NOMO-1 treated with DMSO at 0.1 percent for 48 hours (cell line): ENCODE data around the gene FAM200B.

ENCODE experiments used
- DNase-seq: peaks from one replicate; lab custom pipeline; 2025; ENCODE audit not compliant: unreplicated experiment; lab: John Stamatoyannopoulos, UW

FAM200B gene

GRCh38 chr4:15668566-15669435, 12.8 kb upstream of the FAM200B start:
- no peak for DNase-seq

- no peak for DNase-seq
Measured at GRCh38 chr4:15670576-15670975, 11.1 kb upstream of the FAM200B start.

GRCh38 chr4:15672101-15672500, 9.5 kb upstream of the FAM200B start:
- DNase-seq, result no peak

GRCh38 chr4:15673337-15673736, 8.3 kb upstream of the FAM200B start:
- no peak for DNase-seq

GRCh38 chr4:15674046-15674445, 7.6 kb upstream of the FAM200B start:
- DNase-seq, result no peak

GRCh38 chr4:15674926-15675325, 6.7 kb upstream of the FAM200B start:
- DNase-seq, result peak; percentile 68

- peak; percentile 59 for DNase-seq
Measured at GRCh38 chr4:15675356-15675755, 6.3 kb upstream of the FAM200B start.

- no peak for DNase-seq
Measured at GRCh38 chr4:15676039-15676438, 5.6 kb upstream of the FAM200B start.

GRCh38 chr4:15676899-15677298, 4.7 kb upstream of the FAM200B start:
- DNase-seq, result no peak

- DNase-seq, result no peak
Measured at GRCh38 chr4:15677507-15677988, 4.1 kb upstream of the FAM200B start.

- DNase-seq, result no peak
Measured at GRCh38 chr4:15681067-15681371, 608 bp upstream of the FAM200B start.

GRCh38 chr4:15682242-15683142, 865 bp downstream of the FAM200B start:
- peak; percentile 55 for DNase-seq

- DNase-seq, result peak; percentile 69
Measured at GRCh38 chr4:15683143-15683495, 1.5 kb downstream of the FAM200B start.

GRCh38 chr4:15684498-15684897, 2.9 kb downstream of the FAM200B start:
- no peak for DNase-seq

GRCh38 chr4:15688051-15688450, 6.4 kb downstream of the FAM200B start:
- no peak for DNase-seq

GRCh38 chr4:15689540-15689939, 7.9 kb downstream of the FAM200B start:
- peak; percentile 84 for DNase-seq

GRCh38 chr4:15690020-15690809, 8.6 kb downstream of the FAM200B start:
- DNase-seq, result peak; percentile 87

- peak; percentile 30 for DNase-seq
Measured at GRCh38 chr4:15691346-15692135, 9.9 kb downstream of the FAM200B start.

- no peak for DNase-seq
Measured at GRCh38 chr4:15692602-15693001, 11.0 kb downstream of the FAM200B start.

- DNase-seq, result no peak
Measured at GRCh38 chr4:15694431-15694830, 12.8 kb downstream of the FAM200B start.
